GM23338 (cell line): Measurements from ENCODE around the gene ZSWIM1.

Experiments
- CREB1 ChIP-seq: fragments of 250-450 bp; sonication (Bioruptor Pico); IDR thresholded peaks from 2 replicates; pipeline ENCODE4 v1.5.0; 2020; ENCODE audit warnings: low read depth, mild to moderate bottlenecking, moderate library complexity
- CTCF ChIP-seq, 2 experiments: fragments of 200-600 bp in 1 of 2; sonication (generic) in 1 of 2; conservative IDR thresholded peaks; 2 replicates each; pipeline versions ENCODE4 v1.5.1 to v1.6.1; 2016 to 2017; ENCODE audit warnings: antibody characterized with exemption in 2 of 2, low read depth in 2 of 2, mild to moderate bottlenecking in 2 of 2, moderate library complexity in 1 of 2
- EZH2 ChIP-seq: fragments of 200-600 bp; sonication (generic); IDR thresholded peaks from one replicate; pipeline ENCODE4 v1.8.0; 2017; ENCODE audit warnings: antibody characterized with exemption, mild to moderate bottlenecking, low read depth; ENCODE audit not compliant: unreplicated experiment
- EZH2phosphoT487 ChIP-seq: fragments of 200-600 bp; sonication (generic); IDR thresholded peaks from one replicate; pipeline ENCODE4 v1.8.1; 2018; ENCODE audit warnings: antibody characterized with exemption; ENCODE audit not compliant: unreplicated experiment
- JUNB ChIP-seq: IDR thresholded peaks from one replicate; pipeline ENCODE4 v1.6.1; 2016; ENCODE audit warnings: antibody characterized with exemption; ENCODE audit not compliant: unreplicated experiment
- POLR2AphosphoS5 ChIP-seq: IDR thresholded peaks from 2 replicates; pipeline ENCODE4 v1.6.1; 2016; ENCODE audit warnings: antibody characterized with exemption, low read depth
- REST ChIP-seq: IDR thresholded peaks from one replicate; pipeline ENCODE4 v1.6.1; 2018; ENCODE audit warnings: antibody characterized with exemption; ENCODE audit not compliant: unreplicated experiment
- STAT1 ChIP-seq: IDR thresholded peaks from one replicate; pipeline ENCODE4 v1.6.1; 2016; ENCODE audit warnings: antibody characterized with exemption; ENCODE audit not compliant: unreplicated experiment
- ZNF114 ChIP-seq: fragments of 250-450 bp; sonication (Bioruptor Pico); IDR thresholded peaks from 2 replicates; pipeline ENCODE4 v1.5.0; 2020; ENCODE audit warnings: mild to moderate bottlenecking, moderate library complexity
- ZNF331 ChIP-seq: fragments of 250-450 bp; sonication (Bioruptor Pico); IDR thresholded peaks from 2 replicates; pipeline ENCODE4 v1.5.0; 2020; ENCODE audit warnings: low read depth, mild to moderate bottlenecking, moderate library complexity
- ZNF462 ChIP-seq: fragments of 250-450 bp; sonication (Bioruptor Pico); IDR thresholded peaks from 2 replicates; pipeline ENCODE4 v1.5.0; 2020; ENCODE audit warnings: mild to moderate bottlenecking, moderate library complexity

GRCh38 chr20:45909817-45910669 lies 29.0 kb downstream of the ZSWIM1 start:
- TF ChIP-seq EZH2phosphoT487 (no peak), POLR2AphosphoS5 (no peak), EZH2 (no peak), CTCF (conservative IDR thresholded peaks at IDR 0.05; ENCODE audit: low read depth in 2 of 2) (no peak), STAT1 (no peak), ZNF331 (CRISPR knock-in tag) (no peak), JUNB (no peak), CREB1 (CRISPR knock-in tag) (no peak), ZNF462 (CRISPR knock-in tag) (no peak), REST (no peak), ZNF114 (CRISPR knock-in tag) (no peak)
